Measurements from ENCODE around the gene APBB2. TPM values are rescaled to one million over a fixed set of nuclear protein-coding genes. Genes with fewer than 3 reads are reported as not detected.

APBB2 gene
- total and polyA plus RNA-seq, 2 donors, result 20.6 to 67.8 TPM

- no peaks in the 10 kb centered on the region for H3K36me3 ChIP-seq (ENCODE audit: insufficient read depth)
- H3K27ac ChIP-seq (ENCODE audit: low read depth), result peak overlapping the region; percentile 31
- peaks cover 1% of the 10 kb centered on the region for H3K4me1 ChIP-seq (ENCODE audit: insufficient read depth)
- WGBS, result 20% methylated on average over 6 of the region's 6 CpGs
- no peak overlapping the region for H3K4me3 ChIP-seq (ENCODE audit: low read depth, low read length)
- DNase-seq (ENCODE audit: extremely low spot score), result no peak
Measured at GRCh38 chr4:41143311-41144039, 70.9 kb downstream of the APBB2 start.

DNA sequence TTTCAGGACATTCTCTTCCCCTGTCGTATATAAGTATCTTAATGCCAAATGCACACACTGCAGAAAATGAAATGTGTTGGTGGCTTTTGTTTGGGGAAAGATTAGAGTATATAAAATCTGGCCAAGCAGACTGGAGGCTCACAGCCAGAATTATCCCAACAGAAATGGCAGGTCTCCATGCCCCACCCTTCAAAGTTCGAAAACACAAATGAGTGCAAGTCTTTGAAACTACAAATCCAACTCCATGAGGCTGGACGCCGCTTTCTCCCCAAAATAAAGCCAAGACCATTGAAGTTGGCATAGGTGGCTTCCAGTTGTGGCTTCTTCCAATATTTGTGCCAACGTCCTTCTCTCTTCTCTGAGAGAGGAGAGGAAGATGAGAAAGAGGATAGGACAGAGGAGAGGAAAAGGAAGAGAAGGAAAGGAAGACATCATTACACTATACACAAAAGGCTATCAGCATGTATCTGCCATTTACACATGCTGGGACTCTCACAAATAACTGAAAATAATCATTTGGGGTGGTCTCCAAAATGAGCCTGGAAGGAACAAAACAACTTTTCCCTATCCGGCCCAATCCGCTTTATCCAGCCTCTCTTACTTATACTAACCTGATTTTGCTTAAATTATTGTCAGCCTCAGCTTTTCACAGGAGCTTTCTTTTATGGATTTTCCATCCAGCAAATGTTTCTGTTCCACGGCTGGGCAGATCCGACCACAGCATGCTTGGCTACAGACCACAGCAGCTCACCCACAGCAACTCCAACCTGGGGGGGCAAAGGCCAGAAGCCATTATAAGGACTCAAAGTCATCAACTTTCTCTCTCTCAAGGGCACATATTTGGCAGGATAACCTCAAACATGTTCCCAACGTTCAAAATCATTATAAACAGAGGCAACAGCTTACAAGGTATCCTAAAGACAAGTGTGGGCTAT, 71.7 kb downstream of the APBB2 start:
- no peak for DNase-seq (ENCODE audit: extremely low spot score)
- 35% methylated on average over 10 of the region's 10 CpGs for WGBS
- Histone ChIP-seq H3K36me3 (ENCODE audit: insufficient read depth) (no peaks in the 10 kb centered on the region), H3K4me3 (ENCODE audit: low read depth, low read length) (no peak overlapping the region), H3K4me1 (ENCODE audit: insufficient read depth) (peaks cover under 1% of the 10 kb centered on the region), H3K27ac (ENCODE audit: low read depth) (peak overlapping the region; percentile 31)

- Histone ChIP-seq H3K36me3 (ENCODE audit: insufficient read depth) (no peaks in the 10 kb centered on the region), H3K4me1 (ENCODE audit: insufficient read depth) (no peaks in the 10 kb centered on the region), H3K4me3 (ENCODE audit: low read depth, low read length) (no peak overlapping the region), H3K27ac (ENCODE audit: low read depth) (peak overlapping the region; percentile 29)
- DNase-seq (ENCODE audit: extremely low spot score), result no peak
- WGBS, result 32% methylated on average over 1 of the region's 1 CpG
Measured at GRCh38 chr4:41141900-41142299, 72.4 kb downstream of the APBB2 start.

- no peaks in the 10 kb centered on the region for H3K4me1 ChIP-seq (ENCODE audit: insufficient read depth)
Measured at GRCh38 chr4:41140410-41140809, 73.9 kb downstream of the APBB2 start.

GRCh38 chr4:41137879-41138278, 76.5 kb downstream of the APBB2 start:
- WGBS, result 85% methylated on average over 7 of the region's 7 CpGs
- no peaks in the 10 kb centered on the region for H3K4me1 ChIP-seq (ENCODE audit: insufficient read depth)
- no peak overlapping the region for H3K4me3 ChIP-seq (ENCODE audit: low read depth, low read length)
- H3K27ac ChIP-seq (ENCODE audit: low read depth), result no peak overlapping the region
- DNase-seq (ENCODE audit: extremely low spot score), result no peak
- H3K36me3 ChIP-seq (ENCODE audit: insufficient read depth), result no peaks in the 10 kb centered on the region

More at GRCh38 chr4:41140410-41140809, 73.9 kb downstream of the APBB2 start:
- Histone ChIP-seq H3K27ac (ENCODE audit: low read depth) (no peak overlapping the region), H3K4me3 (ENCODE audit: low read depth, low read length) (no peak overlapping the region), H3K36me3 (ENCODE audit: insufficient read depth) (no peaks in the 10 kb centered on the region)
- DNase-seq (ENCODE audit: extremely low spot score), result no peak
- 94% methylated on average over 6 of the region's 6 CpGs for WGBS

DNA sequence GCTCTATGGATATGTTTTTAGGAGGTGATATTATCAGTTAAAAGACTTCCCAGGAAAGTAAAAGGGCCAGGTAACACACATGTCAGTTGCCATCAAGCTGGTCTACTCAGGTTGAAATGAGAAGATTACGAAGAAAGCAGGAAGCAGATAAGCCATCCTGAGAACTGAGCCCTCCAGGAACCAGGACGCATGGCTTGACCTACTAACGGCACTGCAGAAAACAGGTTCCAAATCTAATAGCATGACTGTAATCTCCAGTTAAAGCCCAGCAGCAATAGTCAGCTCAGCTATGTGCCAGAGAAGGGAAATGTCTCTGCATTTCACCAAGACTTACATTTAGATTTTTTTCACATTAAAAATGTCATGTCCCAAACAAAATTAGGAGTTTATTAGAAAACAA, 77.9 kb downstream of the APBB2 start:
- H3K27ac ChIP-seq (ENCODE audit: low read depth), result no peak overlapping the region
- DNase-seq (ENCODE audit: extremely low spot score), result no peak
- WGBS, result 73% methylated on average over 3 of the region's 3 CpGs
- H3K36me3 ChIP-seq (ENCODE audit: insufficient read depth), result no peaks in the 10 kb centered on the region
- H3K4me1 ChIP-seq (ENCODE audit: insufficient read depth), result no peaks in the 10 kb centered on the region
- H3K4me3 ChIP-seq (ENCODE audit: low read depth, low read length), result no peak overlapping the region

DNA sequence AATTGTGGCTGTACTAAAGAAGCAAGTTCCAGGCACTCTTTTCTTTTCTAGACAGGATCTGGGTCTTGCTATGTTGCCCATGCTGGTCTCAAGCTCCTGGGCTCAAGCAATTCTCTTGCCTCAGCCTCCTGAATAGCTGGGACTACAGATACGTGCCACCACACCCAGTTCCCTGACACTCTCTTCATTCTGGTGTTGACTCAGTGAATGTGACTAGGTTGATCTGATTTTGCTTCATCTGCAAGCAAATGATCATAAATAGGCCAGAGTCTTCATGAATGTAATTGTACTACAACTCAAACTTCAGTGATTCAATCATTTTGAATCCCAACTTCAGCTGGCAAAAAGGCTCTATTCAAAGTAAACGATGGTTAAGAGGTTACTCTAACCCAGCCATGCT, 78.5 kb downstream of the APBB2 start:
- Histone ChIP-seq H3K36me3 (ENCODE audit: insufficient read depth) (no peaks in the 10 kb centered on the region), H3K27ac (ENCODE audit: low read depth) (no peak overlapping the region), H3K4me3 (ENCODE audit: low read depth, low read length) (no peak overlapping the region), H3K4me1 (ENCODE audit: insufficient read depth) (no peaks in the 10 kb centered on the region)
- 58% methylated on average over 2 of the region's 2 CpGs for whole genome bisulfite sequencing
- no peak for DNase-seq (ENCODE audit: extremely low spot score)

DNA sequence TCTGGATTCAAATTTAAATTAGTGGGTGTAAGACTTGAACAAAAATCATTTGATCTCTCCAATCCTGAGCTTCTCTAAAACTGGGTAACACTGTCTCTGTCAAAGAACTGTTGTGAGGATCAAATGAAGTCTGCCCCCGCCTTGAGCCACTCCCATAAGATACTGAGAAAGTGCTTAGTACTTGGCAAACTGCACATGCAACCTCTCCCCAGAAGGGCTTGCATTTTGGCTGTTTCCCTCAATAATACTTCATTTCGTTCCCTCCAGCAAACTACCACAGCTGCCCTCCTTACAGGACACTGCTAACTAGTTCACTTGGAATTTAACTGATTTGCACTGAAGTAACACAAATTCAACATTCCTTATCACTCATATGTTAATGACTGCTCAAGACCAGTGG, 79.8 kb downstream of the APBB2 start:
- Histone ChIP-seq H3K36me3 (ENCODE audit: insufficient read depth) (no peaks in the 10 kb centered on the region), H3K4me3 (ENCODE audit: low read depth, low read length) (no peak overlapping the region), H3K4me1 (ENCODE audit: insufficient read depth) (no peaks in the 10 kb centered on the region), H3K27ac (ENCODE audit: low read depth) (no peak overlapping the region)
- 65% methylated on average over 2 of the region's 2 CpGs for WGBS
- no peak for DNase-seq (ENCODE audit: extremely low spot score)

- no peak overlapping the region for H3K4me3 ChIP-seq (ENCODE audit: low read depth, low read length)
- 63% methylated on average over 3 of the region's 3 CpGs for WGBS
- no peaks in the 10 kb centered on the region for H3K4me1 ChIP-seq (ENCODE audit: insufficient read depth)
- no peaks in the 10 kb centered on the region for H3K36me3 ChIP-seq (ENCODE audit: insufficient read depth)
- DNase-seq (ENCODE audit: extremely low spot score), result no peak
- H3K27ac ChIP-seq (ENCODE audit: low read depth), result no peak overlapping the region
Measured at GRCh38 chr4:41133454-41134018, 80.8 kb downstream of the APBB2 start.

- Histone ChIP-seq H3K4me1 (ENCODE audit: insufficient read depth) (no peaks in the 10 kb centered on the region), H3K4me3 (ENCODE audit: low read depth, low read length) (no peak overlapping the region), H3K27ac (ENCODE audit: low read depth) (no peak overlapping the region), H3K36me3 (ENCODE audit: insufficient read depth) (no peaks in the 10 kb centered on the region)
- WGBS, result 84% methylated on average over 2 of the region's 2 CpGs
- no peak for DNase-seq (ENCODE audit: extremely low spot score)
Measured at GRCh38 chr4:41132055-41132683, 82.2 kb downstream of the APBB2 start.

DNA sequence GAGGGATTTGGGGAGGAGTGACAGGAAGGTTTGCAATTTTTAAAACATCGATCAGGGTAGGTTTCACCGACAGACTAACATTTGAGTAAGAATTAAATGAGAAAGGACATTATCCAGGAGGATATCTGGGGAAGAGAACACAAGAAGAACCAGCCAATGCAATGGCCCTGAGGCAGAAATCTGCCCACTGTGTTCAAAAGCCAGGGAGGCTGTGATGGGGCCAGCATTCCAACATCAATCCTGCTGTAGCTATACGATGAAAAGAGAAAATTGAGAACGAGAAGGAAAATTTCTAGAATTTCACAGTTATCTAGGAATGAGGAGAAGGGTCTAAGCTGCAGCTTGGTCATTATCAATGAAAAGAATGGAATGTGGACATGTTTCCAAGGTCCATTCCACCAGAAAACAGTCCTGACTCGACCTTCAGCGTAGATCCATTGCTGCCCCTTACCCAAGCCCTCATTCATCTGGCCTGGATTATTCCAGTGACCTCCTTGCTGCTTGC, 84.4 kb downstream of the APBB2 start:
- no peak overlapping the region for H3K4me3 ChIP-seq (ENCODE audit: low read depth, low read length)
- no peak for DNase-seq (ENCODE audit: extremely low spot score)
- no peaks in the 10 kb centered on the region for H3K36me3 ChIP-seq (ENCODE audit: insufficient read depth)
- no peaks in the 10 kb centered on the region for H3K4me1 ChIP-seq (ENCODE audit: insufficient read depth)
- 73% methylated on average over 6 of the region's 6 CpGs for WGBS
- no peak overlapping the region for H3K27ac ChIP-seq (ENCODE audit: low read depth)

DNA sequence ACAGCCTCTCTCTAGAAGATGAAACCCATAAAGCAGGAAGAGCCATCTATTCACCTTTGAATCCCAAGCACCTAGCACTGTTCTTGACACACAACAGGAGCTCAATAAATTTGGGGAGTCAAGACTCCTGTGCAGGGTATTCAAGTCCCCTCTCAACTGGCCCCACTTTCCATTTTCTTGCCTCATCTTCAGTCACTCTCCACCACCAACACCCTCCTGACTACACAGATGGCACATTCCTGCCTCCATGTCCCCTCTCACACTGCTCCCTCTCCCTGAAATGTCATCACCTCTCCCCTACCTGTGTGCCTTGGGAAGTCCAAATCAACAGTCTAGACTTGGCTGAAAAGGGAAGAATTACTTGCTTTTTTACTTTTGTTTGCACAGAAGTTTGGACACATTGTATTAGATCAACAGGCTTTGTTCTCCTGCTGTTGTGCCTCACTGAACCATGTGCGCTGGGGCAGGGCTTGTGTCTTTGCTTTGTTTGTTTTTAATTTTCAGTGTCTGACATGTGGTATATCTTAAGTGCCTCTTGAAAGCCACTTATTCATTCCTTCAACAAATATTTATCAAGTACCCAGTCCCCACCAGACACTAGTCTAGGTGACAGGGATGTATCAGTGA, 85.1 kb downstream of the APBB2 start:
- Histone ChIP-seq H3K4me3 (ENCODE audit: low read depth, low read length) (no peak overlapping the region), H3K27ac (ENCODE audit: low read depth) (no peak overlapping the region), H3K4me1 (ENCODE audit: insufficient read depth) (peaks cover 2% of the 10 kb centered on the region), H3K36me3 (ENCODE audit: insufficient read depth) (no peaks in the 10 kb centered on the region)
- no peak for DNase-seq (ENCODE audit: extremely low spot score)
- WGBS, result 91% methylated on average over 1 of the region's 1 CpG

Data from urinary bladder (tissue), 4 donors.